Brain microvascular endothelial cell (primary cell): ENCODE measurements around the gene TMEM158.

ENCODE experiments used
- DNase-seq: peaks from one replicate; pipeline ENCODE4 v3.0.0-alpha.2; 2020
- H3K27ac ChIP-seq: fragments of 250-450 bp; sonication (Bioruptor Pico); 2 replicates; pipeline ENCODE4 v1.5.1; 2020; ENCODE audit warnings: mild to moderate bottlenecking, moderate library complexity
- H3K27me3 ChIP-seq: fragments of 250-450 bp; sonication (Bioruptor Pico); replicated peaks from 2 replicates; pipeline ENCODE4 v1.5.1; 2020; ENCODE audit warnings: mild to moderate bottlenecking
- H3K36me3 ChIP-seq: fragments of 250-450 bp; sonication (Bioruptor Pico); replicated peaks from 2 replicates; pipeline ENCODE4 v1.5.1; 2020; ENCODE audit warnings: mild to moderate bottlenecking
- H3K4me3 ChIP-seq: 2 replicates; pipeline ENCODE4 v1.5.1; 2011; ENCODE audit warnings: low read depth, mild to moderate bottlenecking, control low read depth, low read length, moderate library complexity
- in situ Hi-C: cut with HindIII; loops from 2 replicates; pipeline ENCODE4 v1.10.0; 2017; ENCODE audit warnings: low sequenced_read_pairs, low pct_ligation_motif_present
- TF ChIP-seq, protein P1 (sequence below): IDR thresholded peaks from 2 replicates; pipeline ENCODE4 v1.5.1; 2011; ENCODE audit warnings: low read depth, mild to moderate bottlenecking, moderate library complexity, low read length, control low read depth, inconsistent platforms; ENCODE audit errors: missing control alignments

The TMEM158 gene

GRCh38 chr3:45185461-45185860 lies 40.6 kb downstream of the TMEM158 start:
- in situ Hi-C loops = no loop called here
- no peak for DNase-seq
- TF ChIP-seq, protein P1, sequence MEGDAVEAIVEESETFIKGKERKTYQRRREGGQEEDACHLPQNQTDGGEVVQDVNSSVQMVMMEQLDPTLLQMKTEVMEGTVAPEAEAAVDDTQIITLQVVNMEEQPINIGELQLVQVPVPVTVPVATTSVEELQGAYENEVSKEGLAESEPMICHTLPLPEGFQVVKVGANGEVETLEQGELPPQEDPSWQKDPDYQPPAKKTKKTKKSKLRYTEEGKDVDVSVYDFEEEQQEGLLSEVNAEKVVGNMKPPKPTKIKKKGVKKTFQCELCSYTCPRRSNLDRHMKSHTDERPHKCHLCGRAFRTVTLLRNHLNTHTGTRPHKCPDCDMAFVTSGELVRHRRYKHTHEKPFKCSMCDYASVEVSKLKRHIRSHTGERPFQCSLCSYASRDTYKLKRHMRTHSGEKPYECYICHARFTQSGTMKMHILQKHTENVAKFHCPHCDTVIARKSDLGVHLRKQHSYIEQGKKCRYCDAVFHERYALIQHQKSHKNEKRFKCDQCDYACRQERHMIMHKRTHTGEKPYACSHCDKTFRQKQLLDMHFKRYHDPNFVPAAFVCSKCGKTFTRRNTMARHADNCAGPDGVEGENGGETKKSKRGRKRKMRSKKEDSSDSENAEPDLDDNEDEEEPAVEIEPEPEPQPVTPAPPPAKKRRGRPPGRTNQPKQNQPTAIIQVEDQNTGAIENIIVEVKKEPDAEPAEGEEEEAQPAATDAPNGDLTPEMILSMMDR = no peak
- Histone ChIP-seq H3K27ac (no peak overlapping the region), H3K27me3 (no peaks in the 10 kb centered on the region), H3K36me3 (no peaks in the 10 kb centered on the region), H3K4me3 (no peak overlapping the region)

- DNase-seq = no peak
- in situ Hi-C loops = no loop called here
- no peak overlapping the region for H3K4me3 ChIP-seq
- no peaks in the 10 kb centered on the region for H3K27me3 ChIP-seq
- no peaks in the 10 kb centered on the region for H3K36me3 ChIP-seq
- no peak overlapping the region for H3K27ac ChIP-seq
- TF ChIP-seq, protein P1 = no peak
Observed at GRCh38 chr3:45185052-45185451, 41.0 kb downstream of the TMEM158 start.

DNA sequence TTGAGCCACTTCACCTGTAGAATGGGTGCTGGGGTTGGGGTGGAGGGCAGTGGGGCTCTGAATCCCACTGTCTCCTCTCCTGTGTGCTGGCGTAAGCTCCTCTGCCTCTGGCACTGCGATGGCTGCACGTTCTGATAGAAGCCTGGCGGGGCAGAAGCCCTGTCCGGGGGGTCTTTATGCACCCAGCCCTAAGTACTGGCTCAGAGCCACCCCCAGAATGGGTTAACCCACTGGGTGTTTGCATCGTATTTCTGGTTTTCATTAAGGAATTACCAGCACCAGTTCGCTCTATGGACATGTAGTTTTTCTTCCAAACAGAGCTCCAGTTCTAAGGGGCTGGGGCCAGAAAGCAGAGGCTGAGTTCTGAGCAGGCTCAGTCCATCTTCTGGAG lies 42.2 kb downstream of the TMEM158 start:
- Histone ChIP-seq H3K4me3 (no peak overlapping the region), H3K36me3 (no peaks in the 10 kb centered on the region), H3K27me3 (no peaks in the 10 kb centered on the region), H3K27ac (no peak overlapping the region)
- in situ Hi-C loops = no loop called here
- TF ChIP-seq, protein P1 = no peak
- no peak for DNase-seq

DNA sequence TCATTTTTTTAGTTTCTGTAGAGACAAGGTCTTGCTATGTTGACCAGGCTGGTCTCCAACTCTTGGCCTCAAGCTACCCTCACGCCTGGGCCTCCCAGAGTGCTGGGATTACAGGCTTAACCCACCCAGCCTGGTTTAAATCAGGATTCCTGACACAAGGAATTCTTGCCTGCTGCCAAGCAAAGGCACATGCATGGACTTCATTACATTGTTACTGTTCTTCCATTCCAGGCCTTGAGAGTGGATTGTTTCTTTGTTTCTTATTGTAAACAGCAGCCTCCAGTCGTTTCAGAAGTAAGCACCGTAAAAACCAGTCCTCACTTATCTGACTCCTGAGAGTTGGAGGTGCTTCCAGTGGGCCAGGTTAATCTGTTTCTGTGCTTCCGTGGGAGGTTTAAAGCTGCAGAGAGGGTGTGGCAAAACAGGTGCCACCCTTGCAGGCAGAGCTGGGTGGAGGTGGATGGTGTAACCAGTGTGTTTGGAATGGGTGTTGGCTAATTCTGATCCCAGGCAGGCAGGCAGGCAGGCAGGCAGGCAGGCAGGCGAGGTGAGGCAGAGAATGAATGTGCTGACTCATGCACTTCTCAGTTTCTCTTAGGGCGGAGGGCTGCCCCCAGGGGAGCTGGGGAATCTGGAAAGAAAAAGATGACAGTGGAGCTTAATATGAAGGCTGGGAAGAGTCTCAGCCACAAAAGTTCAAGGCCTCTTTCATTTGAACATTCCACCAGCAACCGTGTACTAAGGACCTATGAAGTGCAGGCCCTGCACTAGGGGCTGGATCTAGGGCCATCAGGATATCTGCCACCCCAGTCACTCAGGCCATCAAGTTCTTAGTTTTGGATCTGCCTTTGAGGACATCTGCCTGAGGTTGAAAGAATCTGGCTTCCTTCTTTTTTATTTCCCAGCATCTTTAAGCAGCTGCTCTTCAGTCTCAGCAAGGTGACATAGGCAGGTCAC lies 42.9 kb downstream of the TMEM158 start:
- H3K27me3 ChIP-seq = no peaks in the 10 kb centered on the region
- no peaks in the 10 kb centered on the region for H3K36me3 ChIP-seq
- DNase-seq = peak; percentile 61
- in situ Hi-C loops = no loop called here
- H3K4me3 ChIP-seq = no peak overlapping the region
- H3K27ac ChIP-seq = no peak overlapping the region
- TF ChIP-seq, protein P1 = no peak

DNA sequence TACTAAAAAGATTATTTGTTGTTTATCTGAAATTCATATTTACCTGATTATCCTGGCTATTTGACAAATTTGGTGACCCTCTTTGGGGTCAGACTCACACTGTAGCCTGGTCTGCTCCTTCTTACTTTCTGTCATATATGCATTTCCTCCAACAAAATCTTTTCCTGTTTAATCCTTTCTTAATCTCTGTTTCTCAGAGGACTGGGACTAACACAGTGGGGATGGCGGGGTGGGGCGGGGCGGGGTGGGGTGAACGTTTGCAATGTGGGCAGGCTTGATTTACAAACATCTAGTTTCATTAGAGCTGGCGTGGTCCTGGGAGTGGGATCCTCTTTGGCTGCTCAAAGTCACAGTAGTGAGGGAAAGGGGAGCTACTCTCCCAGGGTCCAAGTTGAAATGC lies 44.6 kb downstream of the TMEM158 start:
- Histone ChIP-seq H3K4me3 (no peak overlapping the region), H3K27me3 (no peaks in the 10 kb centered on the region), H3K27ac (no peak overlapping the region), H3K36me3 (no peaks in the 10 kb centered on the region)
- DNase-seq = no peak
- in situ Hi-C loops = no loop called here
- TF ChIP-seq, protein P1 = no peak
